DMS153 treated with DMSO at 0.1 percent for 48 hours (cell line): ENCODE measurements around the gene ZP3.
"Not testable (repeated sequence)": the region's sequence is repeated elsewhere in the genome, so short reads cannot be mapped to it uniquely, and the experiment has no call there.

Source experiments
- DNase-seq: peaks from one replicate; lab custom pipeline; 2025; ENCODE audit not compliant: unreplicated experiment; lab: John Stamatoyannopoulos, UW

Gene ZP3

GRCh38 chr7:76482660-76483059 lies 57.9 kb downstream of the ZP3 start:
- not testable (repeated sequence) for DNase-seq

DNA sequence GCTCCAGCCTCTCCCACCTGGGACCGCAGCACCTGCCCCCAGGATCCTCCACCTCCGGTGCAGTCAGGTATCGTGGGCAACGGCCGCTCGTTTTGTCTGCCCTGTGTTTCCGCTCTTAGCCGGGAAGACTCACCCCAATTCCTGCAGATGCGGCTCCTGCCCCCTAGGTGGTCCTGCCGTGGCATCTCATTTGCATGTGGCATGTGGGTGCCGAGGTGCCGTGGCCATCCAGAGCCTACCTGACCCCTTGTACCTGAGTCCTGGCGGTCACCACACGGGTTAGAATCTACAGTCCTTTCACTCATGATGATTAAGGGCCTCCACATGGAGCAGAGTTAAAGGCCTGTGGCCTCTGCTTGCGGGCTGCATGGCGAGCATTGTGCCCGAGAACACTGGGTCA lies 58.3 kb downstream of the ZP3 start:
- not testable (repeated sequence) for DNase-seq

GRCh38 chr7:76484456-76484855 lies 59.7 kb downstream of the ZP3 start:
- not testable (repeated sequence) for DNase-seq

- not testable (repeated sequence) for DNase-seq
Observed at GRCh38 chr7:76485822-76486610, 61.3 kb downstream of the ZP3 start.

- DNase-seq, result not testable (repeated sequence)
Observed at GRCh38 chr7:76486618-76487017, 61.9 kb downstream of the ZP3 start.

DNA sequence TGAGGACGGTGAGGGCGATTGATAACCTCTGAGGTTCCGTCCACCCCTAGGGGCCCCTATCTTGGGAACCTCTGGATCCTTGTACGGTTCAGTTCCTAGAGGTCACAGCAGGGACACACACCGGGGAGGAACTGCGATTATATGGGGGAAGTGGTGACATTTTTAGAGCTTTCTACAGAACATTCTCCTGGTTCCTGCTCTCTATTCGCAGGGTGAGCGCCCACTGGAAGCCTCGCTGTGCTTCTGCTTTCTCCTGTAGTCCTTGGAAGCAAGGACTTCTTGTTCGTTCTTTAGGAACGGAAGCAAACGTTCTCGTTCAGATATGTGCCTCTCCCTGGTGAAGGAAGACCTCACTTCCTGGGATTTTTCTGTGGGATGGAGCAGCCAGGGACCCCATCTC lies 63.2 kb downstream of the ZP3 start:
- DNase-seq, result not testable (repeated sequence)
